Activated naive CD8-positive, alpha-beta T cell treated with anti-CD3 and anti-CD28 coated beads, Interleukin-2, amount 10 ng/mL, durations not matched to agents 7 days and 5 days (primary cell): Measurements from ENCODE around the gene UCN3. TPM values are rescaled to one million over a fixed set of nuclear protein-coding genes. Genes with fewer than 3 reads are reported as not detected.

ENCODE experiments used
- total RNA-seq, 2 experiments: library from RNA; stranded (reverse); gene quantifications; one replicate each; pipeline ENCODE4 v1.2.3, GENCODE V29; 2021

The UCN3 gene
- total RNA-seq, 2 experiments from 2014 or later: not detected

Other genes with a start within 250 kb of the UCN3 start
- gene AKR1C8, start 179.8 kb upstream of the UCN3 start, total RNA-seq: under 1 TPM in 1 of 2 experiments, not detected in 1; 0.48 TPM
- gene AKR1C4, start 168.1 kb upstream of the UCN3 start, total RNA-seq: not detected
- not detected for gene TUBAL3, start 39.9 kb downstream of the UCN3 start, total RNA-seq
- 10 to 100 TPM; 20.3 to 22.7 TPM for gene NET1, start 47.6 kb downstream of the UCN3 start, total RNA-seq
- not detected for gene CALML5, start 134.6 kb downstream of the UCN3 start, total RNA-seq
- gene CALML3, start 160.0 kb downstream of the UCN3 start, total RNA-seq: not detected